GM12873 (cell line): Measurements from ENCODE around the gene FAM98C.
A peak's percentile ranks its signal among the peaks of the same experiment; 100 is the strongest.

Experiments
- CTCF ChIP-seq: IDR thresholded peaks from 2 replicates; pipeline ENCODE4 v1.5.1; 2012; ENCODE audit warnings: low read depth, mild to moderate bottlenecking, moderate library complexity, low read length, control low read depth; ENCODE audit not compliant: insufficient read depth; ENCODE audit errors: missing control alignments

FAM98C gene

DNA sequence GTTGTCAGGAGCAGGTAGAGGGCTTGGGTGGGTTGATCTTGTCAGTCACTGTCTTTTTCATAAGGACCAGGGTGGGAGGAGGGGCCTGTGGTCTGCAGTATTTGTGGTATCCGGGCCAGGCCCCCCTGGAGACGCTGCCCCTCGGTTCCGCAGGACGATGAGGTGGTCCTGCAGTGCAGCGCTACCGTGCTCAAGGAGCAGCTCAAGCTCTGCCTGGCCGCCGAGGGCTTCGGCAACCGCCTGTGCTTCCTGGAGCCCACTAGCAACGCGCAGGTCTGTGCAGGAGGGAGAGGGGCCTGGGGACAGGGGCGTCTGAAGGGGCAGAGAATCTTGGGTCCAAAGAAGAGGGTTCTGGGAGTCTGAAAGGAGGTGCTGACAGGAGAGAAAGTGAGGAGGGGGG, 37.7 kb downstream of the FAM98C start:
- TF ChIP-seq CTCF = no peak

- TF ChIP-seq CTCF = peak; percentile 41
Observed at GRCh38 chr19:38441657-38442348, 38.9 kb downstream of the FAM98C start.

- TF ChIP-seq CTCF = no peak
Observed at GRCh38 chr19:38442736-38443135, 39.8 kb downstream of the FAM98C start.

GRCh38 chr19:38443458-38443999, 40.6 kb downstream of the FAM98C start:
- TF ChIP-seq CTCF = no peak

DNA sequence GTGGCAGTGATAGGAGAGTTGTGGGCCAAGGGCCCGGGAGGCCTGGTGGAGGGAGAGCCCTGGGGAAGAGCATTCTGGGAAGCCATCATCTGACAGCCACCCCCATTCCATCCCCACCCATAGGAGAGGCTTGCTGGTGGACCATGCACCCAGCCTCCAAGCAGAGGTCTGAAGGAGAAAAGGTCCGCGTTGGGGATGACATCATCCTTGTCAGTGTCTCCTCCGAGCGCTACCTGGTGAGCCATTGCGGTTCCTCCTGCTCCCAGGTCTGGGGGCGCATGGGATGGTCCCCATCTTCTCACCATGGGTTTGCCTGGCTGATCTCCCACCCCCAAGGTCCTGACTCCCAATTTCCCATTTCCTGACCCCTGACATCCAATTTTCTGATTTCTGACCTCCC, 41.1 kb downstream of the FAM98C start:
- TF ChIP-seq CTCF = no peak

- no peak for TF ChIP-seq CTCF
Observed at GRCh38 chr19:38445362-38445761, 42.5 kb downstream of the FAM98C start.

DNA sequence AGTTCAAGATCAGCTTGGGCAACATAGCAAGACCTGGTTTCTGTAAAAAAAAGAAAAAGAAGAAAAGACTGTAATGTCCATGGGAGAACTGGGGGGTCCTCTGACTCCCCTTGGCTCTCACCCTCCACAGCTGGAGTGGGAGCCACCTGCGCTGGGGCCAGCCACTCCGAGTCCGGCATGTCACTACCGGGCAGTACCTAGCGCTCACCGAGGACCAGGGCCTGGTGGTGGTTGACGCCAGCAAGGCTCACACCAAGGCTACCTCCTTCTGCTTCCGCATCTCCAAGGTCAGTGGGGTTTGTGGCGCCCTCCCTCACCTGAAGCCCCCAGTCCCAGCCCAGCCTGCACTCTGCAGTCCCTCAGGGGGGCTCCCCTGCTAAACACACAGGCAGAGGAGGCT, 45.3 kb downstream of the FAM98C start:
- TF ChIP-seq CTCF = no peak
